GM12874 (cell line): ENCODE data around the gene UNG.

Experiments
- TF ChIP-seq, protein P1 (sequence below): IDR thresholded peaks from 2 replicates; pipeline ENCODE4 v1.5.1; 2011; ENCODE audit warnings: low read depth, mild to moderate bottlenecking, control low read depth, low read length, moderate library complexity; ENCODE audit not compliant: insufficient read depth

The UNG gene

GRCh38 chr12:109115758-109116610, 18.6 kb downstream of the UNG start, which contains the start of gene ACACB:
Gene ACACB (plus strand): TSS chr12:109116587. CDS start chr12:109139406, 22,819 bp downstream.
- TF ChIP-seq, protein P1, sequence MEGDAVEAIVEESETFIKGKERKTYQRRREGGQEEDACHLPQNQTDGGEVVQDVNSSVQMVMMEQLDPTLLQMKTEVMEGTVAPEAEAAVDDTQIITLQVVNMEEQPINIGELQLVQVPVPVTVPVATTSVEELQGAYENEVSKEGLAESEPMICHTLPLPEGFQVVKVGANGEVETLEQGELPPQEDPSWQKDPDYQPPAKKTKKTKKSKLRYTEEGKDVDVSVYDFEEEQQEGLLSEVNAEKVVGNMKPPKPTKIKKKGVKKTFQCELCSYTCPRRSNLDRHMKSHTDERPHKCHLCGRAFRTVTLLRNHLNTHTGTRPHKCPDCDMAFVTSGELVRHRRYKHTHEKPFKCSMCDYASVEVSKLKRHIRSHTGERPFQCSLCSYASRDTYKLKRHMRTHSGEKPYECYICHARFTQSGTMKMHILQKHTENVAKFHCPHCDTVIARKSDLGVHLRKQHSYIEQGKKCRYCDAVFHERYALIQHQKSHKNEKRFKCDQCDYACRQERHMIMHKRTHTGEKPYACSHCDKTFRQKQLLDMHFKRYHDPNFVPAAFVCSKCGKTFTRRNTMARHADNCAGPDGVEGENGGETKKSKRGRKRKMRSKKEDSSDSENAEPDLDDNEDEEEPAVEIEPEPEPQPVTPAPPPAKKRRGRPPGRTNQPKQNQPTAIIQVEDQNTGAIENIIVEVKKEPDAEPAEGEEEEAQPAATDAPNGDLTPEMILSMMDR, result no peak

GRCh38 chr12:109116611-109116949, 19.2 kb downstream of the UNG start:
- TF ChIP-seq, protein P1, result no peak

- TF ChIP-seq, protein P1, result no peak
Observed at GRCh38 chr12:109120095-109120494, 22.7 kb downstream of the UNG start.

DNA sequence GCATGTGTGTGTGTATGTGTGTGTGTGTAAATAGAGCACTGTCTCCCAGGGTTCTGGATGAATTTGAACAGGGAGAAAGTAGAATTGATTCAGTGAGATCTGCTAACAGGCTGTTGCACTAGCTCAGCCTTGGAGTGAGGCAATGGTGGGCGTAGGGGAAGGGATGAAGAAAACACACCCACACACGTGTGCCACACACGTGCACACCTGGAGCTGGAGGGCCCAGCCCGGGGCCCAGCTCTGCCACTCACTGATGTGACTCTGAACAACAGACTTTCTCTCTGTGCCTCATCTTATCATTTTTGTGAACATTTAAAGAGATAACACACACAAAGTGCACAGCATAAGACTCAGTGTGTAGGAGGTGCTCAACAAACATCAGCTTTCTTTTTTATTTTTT, 23.2 kb downstream of the UNG start:
- TF ChIP-seq, protein P1, result no peak

DNA sequence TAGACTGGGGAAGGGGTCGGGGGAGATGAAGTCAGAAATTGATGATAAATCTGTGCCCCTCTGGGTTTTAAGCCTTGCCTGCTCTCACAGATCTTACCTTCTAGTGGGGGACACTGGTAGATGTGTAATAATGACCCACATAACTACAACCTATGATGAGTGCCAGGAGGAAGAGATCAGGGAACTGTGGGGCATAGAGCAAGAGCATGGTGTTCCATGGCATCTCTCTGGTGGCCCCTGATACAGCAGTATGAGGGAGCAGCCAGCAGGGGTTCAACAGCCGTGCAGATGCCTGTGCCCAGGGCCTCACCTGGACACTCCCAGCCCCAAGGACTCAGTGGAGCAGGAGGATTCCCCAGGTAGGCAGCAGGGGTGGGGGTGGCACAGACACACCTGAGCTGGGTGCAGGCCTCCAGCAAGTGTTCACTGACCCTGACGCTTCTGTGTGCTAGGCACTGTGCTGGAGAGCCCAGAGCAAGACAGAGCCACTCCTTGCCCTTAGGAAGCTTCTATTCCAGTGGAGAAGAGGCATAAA, 24.0 kb downstream of the UNG start:
- TF ChIP-seq, protein P1, result no peak

DNA sequence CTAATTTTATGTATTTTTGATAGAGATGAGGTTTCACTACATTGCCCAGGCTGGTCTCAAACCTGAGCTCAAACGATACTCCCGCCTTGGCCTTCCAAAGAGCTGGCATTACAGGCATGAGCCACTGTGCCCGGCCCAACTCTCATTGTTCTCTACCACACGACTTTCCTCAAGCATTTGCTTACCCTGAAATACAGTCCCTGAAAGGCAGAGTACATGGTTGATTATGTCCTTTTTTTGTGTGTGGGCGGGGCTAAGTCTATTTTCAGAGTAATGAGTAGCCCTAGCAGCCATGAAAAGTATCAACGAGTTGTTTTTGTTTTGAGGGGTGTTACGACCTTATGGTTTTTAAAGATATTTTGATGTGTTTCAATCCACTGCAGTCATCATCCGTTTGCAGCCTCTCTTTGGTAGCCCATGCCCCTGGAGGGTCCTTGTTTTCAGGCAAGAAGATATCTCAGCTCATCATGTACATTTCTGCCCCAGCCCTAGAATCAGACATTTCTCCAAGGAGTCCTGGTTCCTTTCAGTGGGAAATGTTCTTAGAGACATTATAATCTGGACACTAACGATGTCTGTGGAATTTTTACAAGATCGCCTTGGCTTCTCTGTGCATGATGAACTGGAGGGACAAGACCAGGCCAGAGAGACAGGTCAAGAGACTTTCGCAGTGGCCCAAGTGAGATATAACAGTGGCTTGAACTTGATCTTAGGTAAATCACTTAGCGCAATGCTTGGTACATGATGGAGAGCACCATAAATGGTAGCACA, 27.7 kb downstream of the UNG start:
- TF ChIP-seq, protein P1, result no peak

DNA sequence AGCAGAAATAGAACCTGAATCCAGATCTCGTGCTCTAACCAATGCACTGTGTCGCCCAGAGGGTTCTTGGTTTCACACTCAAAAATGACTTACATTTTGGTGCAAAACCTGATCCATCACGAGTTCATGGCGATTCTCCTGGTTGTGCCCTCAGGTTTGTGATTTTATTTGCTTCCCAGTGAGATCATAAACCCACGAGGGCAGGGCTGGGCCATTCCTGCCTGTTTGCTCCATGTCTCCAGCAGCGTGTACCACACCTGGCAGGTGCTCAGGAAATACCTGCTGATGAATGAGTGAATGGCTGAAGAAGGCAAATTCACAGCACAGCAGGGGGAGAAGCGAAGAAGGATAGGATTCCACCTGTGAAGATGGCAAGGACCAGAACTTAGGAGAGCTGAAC, 28.4 kb downstream of the UNG start:
- TF ChIP-seq, protein P1, result no peak
